GF-D8 (cell line): ENCODE measurements around the gene ENG.
"Not testable (repeated sequence)": the region's sequence is repeated elsewhere in the genome, so short reads cannot be mapped to it uniquely, and the experiment has no call there.

Source experiments
- DNase-seq: peaks from one replicate; lab custom pipeline; 2025; lab: John Stamatoyannopoulos, UW

Gene ENG

GRCh38 chr9:127878652-127879390 is 24.4 kb upstream of the ENG start:
- DNase-seq, result no peak

- DNase-seq, result no peak
Measured at GRCh38 chr9:127878001-127878651, 23.7 kb upstream of the ENG start.

GRCh38 chr9:127877566-127877998 is 23.1 kb upstream of the ENG start, which contains the start of gene AK1:
AK1 (minus strand) TSS chr9:127877675; CDS start chr9:127874617, 3,058 bp downstream.
- DNase-seq, result no peak

GRCh38 chr9:127876764-127877562 is 22.5 kb upstream of the ENG start:
- no peak for DNase-seq

- no peak for DNase-seq
Measured at GRCh38 chr9:127876026-127876763, 21.7 kb upstream of the ENG start.

- no peak for DNase-seq
Measured at GRCh38 chr9:127875306-127875966, 21.0 kb upstream of the ENG start.

- no peak for DNase-seq
Measured at GRCh38 chr9:127874301-127875221, 20.1 kb upstream of the ENG start.

- DNase-seq, result no peak
Measured at GRCh38 chr9:127873886-127874285, 19.4 kb upstream of the ENG start.

GRCh38 chr9:127873223-127873691 is 18.8 kb upstream of the ENG start:
- DNase-seq, result no peak

GRCh38 chr9:127872369-127873222 is 18.1 kb upstream of the ENG start:
- no peak for DNase-seq

- DNase-seq, result no peak
Measured at GRCh38 chr9:127871531-127871930, 17.1 kb upstream of the ENG start.

- no peak for DNase-seq
Measured at GRCh38 chr9:127870887-127871286, 16.4 kb upstream of the ENG start.

- not testable (repeated sequence) for DNase-seq
Measured at GRCh38 chr9:127870153-127870491, 15.7 kb upstream of the ENG start.

- DNase-seq, result peak; percentile 16
Measured at GRCh38 chr9:127869310-127870152, 15.1 kb upstream of the ENG start.

- DNase-seq, result no peak
Measured at GRCh38 chr9:127868278-127868902, 13.9 kb upstream of the ENG start.

GRCh38 chr9:127867356-127868277 is 13.2 kb upstream of the ENG start:
- DNase-seq, result no peak

- no peak for DNase-seq
Measured at GRCh38 chr9:127866535-127866934, 12.1 kb upstream of the ENG start.
